PFSK-1 (cell line): Measurements from ENCODE around the gene EFNA5.

Experiments
- FOXP2 ChIP-seq: optimal IDR thresholded peaks from 2 replicates; pipeline ENCODE3; 2011; ENCODE audit warnings: borderline replicate concordance, control low read depth, inconsistent platforms; ENCODE audit not compliant: insufficient read depth; ENCODE audit errors: extremely low read length, extremely low read depth
- POLR2AphosphoS5 ChIP-seq: IDR thresholded peaks from 2 replicates; pipeline ENCODE4 v1.6.1; 2012; ENCODE audit warnings: low read depth, mild to moderate bottlenecking, control low read depth, low read length, moderate library complexity
- SIN3A ChIP-seq: IDR thresholded peaks from 2 replicates; pipeline ENCODE4 v1.6.1; 2012; ENCODE audit warnings: mild to moderate bottlenecking, low read length, moderate library complexity, borderline replicate concordance; ENCODE audit not compliant: insufficient read depth
- TAF1 ChIP-seq: IDR thresholded peaks from 2 replicates; pipeline ENCODE4 v1.6.1; 2012; ENCODE audit warnings: low read length, control low read depth, borderline replicate concordance; ENCODE audit not compliant: insufficient read depth
- TF ChIP-seq, protein P1 (sequence below), 2 experiments: IDR thresholded peaks; 2 replicates each; pipeline versions ENCODE4 v1.6.1 to v1.8.0; 2011 to 2012; ENCODE audit warnings: low read depth in 2 of 2, low read length in 2 of 2, control low read depth in 1 of 2, inconsistent platforms in 1 of 2, mild to moderate bottlenecking in 1 of 2, moderate library complexity in 1 of 2; ENCODE audit not compliant: insufficient read depth in 1 of 2

DNA sequence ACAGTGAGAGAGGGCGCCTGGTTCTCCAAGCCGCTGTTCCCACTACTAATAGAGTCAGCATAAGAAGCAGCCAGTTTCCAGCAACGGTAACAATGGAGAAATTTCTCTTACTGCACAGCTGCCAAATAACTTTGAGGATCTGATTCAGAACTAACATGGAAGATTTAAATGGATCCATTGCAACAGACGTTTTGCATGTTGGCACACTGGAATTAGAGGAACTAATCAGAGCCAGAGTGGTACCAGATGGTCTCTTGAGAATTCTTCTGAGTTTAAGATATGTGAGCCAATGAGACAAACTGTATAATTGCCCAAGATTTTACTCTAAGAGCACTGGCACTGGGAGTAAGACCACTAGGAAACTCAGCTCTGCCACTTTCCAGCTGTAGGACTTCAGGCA, 186.5 kb downstream of the EFNA5 start:
- TF ChIP-seq POLR2AphosphoS5, result no peak
- no peak for TF ChIP-seq FOXP2
- no peak for TF ChIP-seq SIN3A
- TF ChIP-seq, protein P1, sequence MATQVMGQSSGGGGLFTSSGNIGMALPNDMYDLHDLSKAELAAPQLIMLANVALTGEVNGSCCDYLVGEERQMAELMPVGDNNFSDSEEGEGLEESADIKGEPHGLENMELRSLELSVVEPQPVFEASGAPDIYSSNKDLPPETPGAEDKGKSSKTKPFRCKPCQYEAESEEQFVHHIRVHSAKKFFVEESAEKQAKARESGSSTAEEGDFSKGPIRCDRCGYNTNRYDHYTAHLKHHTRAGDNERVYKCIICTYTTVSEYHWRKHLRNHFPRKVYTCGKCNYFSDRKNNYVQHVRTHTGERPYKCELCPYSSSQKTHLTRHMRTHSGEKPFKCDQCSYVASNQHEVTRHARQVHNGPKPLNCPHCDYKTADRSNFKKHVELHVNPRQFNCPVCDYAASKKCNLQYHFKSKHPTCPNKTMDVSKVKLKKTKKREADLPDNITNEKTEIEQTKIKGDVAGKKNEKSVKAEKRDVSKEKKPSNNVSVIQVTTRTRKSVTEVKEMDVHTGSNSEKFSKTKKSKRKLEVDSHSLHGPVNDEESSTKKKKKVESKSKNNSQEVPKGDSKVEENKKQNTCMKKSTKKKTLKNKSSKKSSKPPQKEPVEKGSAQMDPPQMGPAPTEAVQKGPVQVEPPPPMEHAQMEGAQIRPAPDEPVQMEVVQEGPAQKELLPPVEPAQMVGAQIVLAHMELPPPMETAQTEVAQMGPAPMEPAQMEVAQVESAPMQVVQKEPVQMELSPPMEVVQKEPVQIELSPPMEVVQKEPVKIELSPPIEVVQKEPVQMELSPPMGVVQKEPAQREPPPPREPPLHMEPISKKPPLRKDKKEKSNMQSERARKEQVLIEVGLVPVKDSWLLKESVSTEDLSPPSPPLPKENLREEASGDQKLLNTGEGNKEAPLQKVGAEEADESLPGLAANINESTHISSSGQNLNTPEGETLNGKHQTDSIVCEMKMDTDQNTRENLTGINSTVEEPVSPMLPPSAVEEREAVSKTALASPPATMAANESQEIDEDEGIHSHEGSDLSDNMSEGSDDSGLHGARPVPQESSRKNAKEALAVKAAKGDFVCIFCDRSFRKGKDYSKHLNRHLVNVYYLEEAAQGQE (IDR thresholded peaks at IDR 0.05; ENCODE audit: insufficient read depth in 1 of 2, low read depth in 2 of 2, low read length in 2 of 2), result no peak
- TF ChIP-seq TAF1, result no peak
